Gastrocnemius medialis (tissue), 4 donors: ENCODE measurements around the gene PPARG.

Experiments
- CTCF ChIP-seq, 5 experiments: fragments of 450-650 bp in 3 of 5; fragments of 200-600 bp in 2 of 5; sonication (generic) in 2 of 5; IDR thresholded peaks in 4 of 5; conservative IDR thresholded peaks in 1 of 5; 1 replicate in 4 of 5; 2 replicates in 1 of 5; pipeline ENCODE4 v1.5.1; 2016 to 2019; ENCODE audit warnings: antibody characterized with exemption in 5 of 5, mild to moderate bottlenecking in 3 of 5, moderate library complexity in 3 of 5
- POLR2A ChIP-seq, 2 donors: fragments of 450-650 bp; IDR thresholded peaks; one replicate each; pipeline ENCODE4 v1.6.1; 2017; ENCODE audit warnings: antibody characterized with exemption in 2 of 2, mild to moderate bottlenecking in 2 of 2, moderate library complexity in 2 of 2

- no peak for TF ChIP-seq CTCF (IDR thresholded peaks at IDR 0.05 in 4 of 5, conservative IDR thresholded peaks at IDR 0.05 in 1 of 5)
- no peak for TF ChIP-seq POLR2A (IDR thresholded peaks at IDR 0.05)
Measured at GRCh38 chr3:12294885-12295580, 6.2 kb downstream of the PPARG start.
